ENCODE measurements around the gene FAM161B. TPM values are rescaled to one million over a fixed set of nuclear protein-coding genes. Genes with fewer than 3 reads are reported as not detected.

FAM161B gene
- total RNA-seq, 5 donors from 2014 or later (not counting 1 experiment from before 2014, with no cell fraction given): 2.6 to 5.6 (median 4.8) TPM

- Histone ChIP-seq H3K4me1 (ENCODE audit: control insufficient read depth in 1 of 2, extremely low read depth in 1 of 2, insufficient read depth in 2 of 2, low read length in 2 of 2) (peaks cover 12 to 17% of the 10 kb centered on the region in 2 experiments), H3K4me3 (ENCODE audit: control insufficient read depth in 1 of 2, extremely low read depth in 1 of 2, low read length in 1 of 2) (no peak overlapping the region), H3K36me3 (ENCODE audit: control insufficient read depth in 2 of 2, extremely low read depth in 1 of 2, insufficient read depth in 1 of 2, low read length in 1 of 2) (peaks cover 0 to 5% of the 10 kb centered on the region in 2 donors), H3K27me3 (replicated peaks in 1 of 2; ENCODE audit: control insufficient read depth in 2 of 2, extremely low read depth in 1 of 2, insufficient read depth in 2 of 2, low read length in 1 of 2) (no peaks in the 10 kb centered on the region), H3K9me3 (no peaks in the 10 kb centered on the region), H3K27ac (ENCODE audit: low read length) (peak overlapping the region; percentile 93)
- POLR2A ChIA-PET: interaction anchor here in 1 of 2 donors (0.6 to 1.2 kb wide), 3 partner anchors 11 to 876 kb away, joined by 3 to 4 read pairs (median 3); partner anchors contain the start of gene FAM161B
- WGBS (ENCODE audit: insufficient coverage): no CpG with 5 or more reads among the region's 3 CpGs
- CTCF ChIA-PET: interaction anchor here in 1 of 2 donors (0.6 to 1.0 kb wide), 4 partner anchors 82 to 319 kb away, joined by 3 to 4 read pairs (median 3); partner anchors contain the start of gene ACOT2
- ATAC-seq (replicated peaks in 1 of 4) (no peak), DNase-seq (no peak)
- peak overlapping the region; percentile 96 to 99 for H3K27ac Mint-ChIP-seq
- H3K36me3 Mint-ChIP-seq: peaks cover 4% of the 10 kb centered on the region
- H3K4me1 Mint-ChIP-seq: peaks cover 52 to 58% (median 56%) of the 10 kb centered on the region in 3 donors
- H3K9me3 Mint-ChIP-seq: no peaks in the 10 kb centered on the region
- H3K4me3 Mint-ChIP-seq: peak overlapping the region; percentile 92 to 99 (median 99)
- no peaks in the 10 kb centered on the region for H3K27me3 Mint-ChIP-seq
These were observed 61.5 kb downstream of the FAM161B start for GRCh38 chr14:73888460-73888725.

- POLR2A ChIA-PET: interaction anchor here in 1 of 2 donors (0.6 to 1.2 kb wide), 3 partner anchors 11 to 877 kb away, joined by 3 to 4 read pairs (median 3); partner anchors contain the start of gene FAM161B
These were observed 62.0 kb downstream of the FAM161B start for GRCh38 chr14:73887694-73888459.

GRCh38 chr14:73887318-73887616, 62.6 kb downstream of the FAM161B start:
- POLR2A ChIA-PET: interaction anchor here in 1 of 2 donors (0.6 to 1.4 kb wide), 4 partner anchors 8 to 751 kb away, joined by 3 to 5 read pairs (median 4); a partner anchor contains a TSS
- Mint-ChIP-seq H3K27ac (peak overlapping the region; percentile 96 to 99), H3K4me1 (peaks cover 52 to 58% (median 56%) of the 10 kb centered on the region in 3 donors), H3K4me3 (peak overlapping the region; percentile 92 to 99 (median 99)), H3K27me3 (no peaks in the 10 kb centered on the region), H3K36me3 (peaks cover 4% of the 10 kb centered on the region), H3K9me3 (no peaks in the 10 kb centered on the region)
- H3K27ac ChIP-seq (ENCODE audit: low read length): peak overlapping the region; percentile 93
- H3K4me3 ChIP-seq (ENCODE audit: control insufficient read depth in 1 of 2, extremely low read depth in 1 of 2, low read length in 1 of 2): peak overlapping the region; percentile 68 to 93
- peaks cover 0 to 2% of the 10 kb centered on the region in 2 donors for H3K36me3 ChIP-seq (ENCODE audit: control insufficient read depth in 2 of 2, extremely low read depth in 1 of 2, insufficient read depth in 1 of 2, low read length in 1 of 2)
- ATAC-seq (replicated peaks in 1 of 4) (no peak), DNase-seq (peak in 1 of 35 experiments; percentile 2)
- no peaks in the 10 kb centered on the region for H3K9me3 ChIP-seq
- no peaks in the 10 kb centered on the region for H3K27me3 ChIP-seq (replicated peaks in 1 of 2; ENCODE audit: control insufficient read depth in 2 of 2, extremely low read depth in 1 of 2, insufficient read depth in 2 of 2, low read length in 1 of 2)
- H3K4me1 ChIP-seq (ENCODE audit: control insufficient read depth in 1 of 2, extremely low read depth in 1 of 2, insufficient read depth in 2 of 2, low read length in 2 of 2): peaks cover 12 to 17% of the 10 kb centered on the region in 2 experiments
- no CpG with 5 or more reads among the region's 7 CpGs for WGBS (ENCODE audit: insufficient coverage)
- CTCF ChIA-PET: interaction anchor here in 1 of 2 donors (1.1 kb wide), 1 partner anchor 17 kb away, joined by 3 read pairs; no protein-coding TSS in a partner anchor

More at GRCh38 chr14:73887694-73888459, 62.0 kb downstream of the FAM161B start:
- no peaks in the 10 kb centered on the region for H3K27me3 Mint-ChIP-seq
- H3K4me3 ChIP-seq (ENCODE audit: control insufficient read depth in 1 of 2, extremely low read depth in 1 of 2, low read length in 1 of 2): peak overlapping the region; percentile 68 to 93
- H3K9me3 ChIP-seq: no peaks in the 10 kb centered on the region
- no peaks in the 10 kb centered on the region for H3K9me3 Mint-ChIP-seq
- CTCF ChIA-PET: interaction anchor here in 1 of 2 donors (0.6 to 1.0 kb wide), 3 partner anchors 82 to 159 kb away, joined by 3 to 4 read pairs (median 3); no protein-coding TSS in a partner anchor
- peak overlapping the region; percentile 92 to 99 (median 99) for H3K4me3 Mint-ChIP-seq
- peaks cover 0 to 2% of the 10 kb centered on the region in 2 donors for H3K36me3 ChIP-seq (ENCODE audit: control insufficient read depth in 2 of 2, extremely low read depth in 1 of 2, insufficient read depth in 1 of 2, low read length in 1 of 2)
- H3K4me1 ChIP-seq (ENCODE audit: control insufficient read depth in 1 of 2, extremely low read depth in 1 of 2, insufficient read depth in 2 of 2, low read length in 2 of 2): peaks cover 12 to 17% of the 10 kb centered on the region in 2 experiments
- ATAC-seq (replicated peaks in 1 of 4) (no peak), DNase-seq (peak in 1 of 35 experiments; percentile 43)
- H3K27ac Mint-ChIP-seq: peak overlapping the region; percentile 96 to 99
- no peaks in the 10 kb centered on the region for H3K27me3 ChIP-seq (replicated peaks in 1 of 2; ENCODE audit: control insufficient read depth in 2 of 2, extremely low read depth in 1 of 2, insufficient read depth in 2 of 2, low read length in 1 of 2)
- peak overlapping the region; percentile 93 for H3K27ac ChIP-seq (ENCODE audit: low read length)
- peaks cover 4% of the 10 kb centered on the region for H3K36me3 Mint-ChIP-seq
- 17% methylated on average over 7 of the region's 7 CpGs for WGBS (ENCODE audit: insufficient coverage)
- H3K4me1 Mint-ChIP-seq: peaks cover 52 to 58% (median 56%) of the 10 kb centered on the region in 3 donors

- peak within 1 kb of the TSS; percentile 92 to 99 (median 99) for H3K4me3 Mint-ChIP-seq
- ChIA-PET POLR2A (interaction anchor here in 1 of 2 donors (0.6 to 1.4 kb wide), 5 partner anchors 9 to 751 kb away, joined by 3 to 5 read pairs (median 4); partner anchors contain the start of genes COQ6 and FAM161B), CTCF (interaction anchor here in 1 of 2 donors (1.1 to 1.2 kb wide), 2 partner anchors 16 to 428 kb away, joined by 3 to 5 read pairs; partner anchors contain the start of gene NUMB)
- peaks cover 48 to 56% (median 54%) of the 10 kb centered on the region in 3 donors for H3K4me1 Mint-ChIP-seq
- ATAC-seq (replicated peaks in 1 of 4): peak; percentile 98 to 99 (median 98)
- Histone ChIP-seq H3K27me3 (replicated peaks in 1 of 2; ENCODE audit: control insufficient read depth in 2 of 2, extremely low read depth in 1 of 2, insufficient read depth in 2 of 2, low read length in 1 of 2) (no peaks in the 10 kb centered on the region), H3K27ac (ENCODE audit: low read length) (peak within 1 kb of the TSS; percentile 93), H3K36me3 (ENCODE audit: control insufficient read depth in 2 of 2, extremely low read depth in 1 of 2, insufficient read depth in 1 of 2, low read length in 1 of 2) (no peaks in the 10 kb centered on the region), H3K4me1 (ENCODE audit: control insufficient read depth in 1 of 2, extremely low read depth in 1 of 2, insufficient read depth in 2 of 2, low read length in 2 of 2) (peaks cover 12 to 17% of the 10 kb centered on the region in 2 experiments), H3K4me3 (ENCODE audit: control insufficient read depth in 1 of 2, extremely low read depth in 1 of 2, low read length in 1 of 2) (peak within 1 kb of the TSS; percentile 68 to 93), H3K9me3 (no peaks in the 10 kb centered on the region)
- H3K9me3 Mint-ChIP-seq: no peaks in the 10 kb centered on the region
- peaks cover under 1% of the 10 kb centered on the region for H3K36me3 Mint-ChIP-seq
- DNase-seq: peak; percentile 64 to 92 (median 81)
- WGBS (ENCODE audit: insufficient coverage): 0% methylated on average over 50 of the region's 65 CpGs
- H3K27ac Mint-ChIP-seq: peak within 1 kb of the TSS; percentile 96 to 99
- H3K27me3 Mint-ChIP-seq: no peaks in the 10 kb centered on the region
These were observed 63.2 kb downstream of the FAM161B start, which contains the start of gene ZNF410 for GRCh38 chr14:73886449-73887317. Gene ZNF410, plus strand, starts transcription at chr14:73886859. Its CDS starts 5,317 bp downstream, at chr14:73892176.

- peak overlapping the region in 1 of 2 donors; percentile 35 for H3K27ac Mint-ChIP-seq
- WGBS (ENCODE audit: insufficient coverage): 100% methylated on average over 1 of the region's 8 CpGs
These were observed 65.3 kb downstream of the FAM161B start for GRCh38 chr14:73884438-73885190.

More at GRCh38 chr14:73884438-73885190, 65.3 kb downstream of the FAM161B start:
- H3K9me3 Mint-ChIP-seq: no peaks in the 10 kb centered on the region
- DNase-seq: no peak
- no peak for ATAC-seq (replicated peaks in 1 of 4)
- peaks cover 41 to 48% (median 41%) of the 10 kb centered on the region in 3 donors for H3K4me1 Mint-ChIP-seq
- no peaks in the 10 kb centered on the region for H3K27me3 ChIP-seq (replicated peaks in 1 of 2; ENCODE audit: control insufficient read depth in 2 of 2, extremely low read depth in 1 of 2, insufficient read depth in 2 of 2, low read length in 1 of 2)
- H3K4me3 Mint-ChIP-seq: peak overlapping the region; percentile 52 to 99 (median 92)
- no peak overlapping the region for H3K4me3 ChIP-seq (ENCODE audit: control insufficient read depth in 1 of 2, extremely low read depth in 1 of 2, low read length in 1 of 2)
- ChIA-PET CTCF (no interaction called here), POLR2A (no interaction called here)
- no peak overlapping the region for H3K27ac ChIP-seq (ENCODE audit: low read length)
- H3K27me3 Mint-ChIP-seq: no peaks in the 10 kb centered on the region
- H3K4me1 ChIP-seq (ENCODE audit: control insufficient read depth in 1 of 2, extremely low read depth in 1 of 2, insufficient read depth in 2 of 2, low read length in 2 of 2): peaks cover 12 to 17% of the 10 kb centered on the region in 2 experiments
- H3K36me3 ChIP-seq (ENCODE audit: control insufficient read depth in 2 of 2, extremely low read depth in 1 of 2, insufficient read depth in 1 of 2, low read length in 1 of 2): no peaks in the 10 kb centered on the region
- H3K36me3 Mint-ChIP-seq: no peaks in the 10 kb centered on the region
- H3K9me3 ChIP-seq: no peaks in the 10 kb centered on the region
